GM12891 (cell line): Measurements from ENCODE around the gene UQCR10.

ENCODE experiments used
- PAX5 ChIP-seq: IDR thresholded peaks from 2 replicates; pipeline ENCODE4 v1.6.1; 2011; ENCODE audit warnings: low read length, moderate library complexity, mild to moderate bottlenecking; ENCODE audit not compliant: insufficient read depth, severe bottlenecking
- POLR2A ChIP-seq: IDR thresholded peaks from 2 replicates; pipeline ENCODE4 v1.6.1; 2011; ENCODE audit warnings: low read depth, low read length, control low read depth
- POLR2AphosphoS5 ChIP-seq: IDR thresholded peaks from 2 replicates; pipeline ENCODE4 v1.6.1; 2011; ENCODE audit warnings: low read depth, low read length, control low read depth
- POU2F2 ChIP-seq: IDR thresholded peaks from 2 replicates; pipeline ENCODE4 v1.6.1; 2011; ENCODE audit warnings: low read depth, mild to moderate bottlenecking, control low read depth, low read length, moderate library complexity
- SPI1 ChIP-seq: IDR thresholded peaks from 2 replicates; pipeline ENCODE4 v1.6.1; 2011; ENCODE audit warnings: low read depth, low read length, control low read depth
- TAF1 ChIP-seq: IDR thresholded peaks from 2 replicates; pipeline ENCODE4 v1.6.1; 2011; ENCODE audit warnings: low read depth, low read length, control low read depth

DNA sequence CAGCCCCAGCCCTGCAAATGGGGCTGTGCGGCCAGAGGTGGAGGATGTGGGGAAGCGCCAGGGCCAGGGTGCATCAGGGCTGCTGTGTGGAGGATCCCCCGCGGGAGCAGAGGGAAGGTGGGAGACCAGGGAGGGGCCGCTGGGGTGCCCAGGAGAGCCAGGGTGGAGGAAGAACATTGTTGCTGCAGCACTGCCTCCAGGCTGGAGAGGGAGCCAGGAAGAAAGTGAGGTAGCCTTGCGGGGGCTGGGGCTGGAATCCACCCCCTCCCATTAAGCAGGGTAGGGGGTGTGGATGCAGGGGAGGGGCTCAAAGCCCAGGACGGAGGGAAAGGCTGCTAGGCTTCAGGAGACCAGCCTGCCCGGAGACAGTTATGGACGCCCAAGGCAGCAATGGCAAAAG, 32.3 kb upstream of the UQCR10 start:
- TF ChIP-seq TAF1 (no peak), POLR2A (no peak), POLR2AphosphoS5 (no peak), PAX5 (no peak), SPI1 (no peak), POU2F2 (no peak)
